ENCODE results near the gene CLEC4G. TPM values are rescaled to one million over a fixed set of nuclear protein-coding genes. Genes with fewer than 3 reads are reported as not detected.
"Not testable (repeated sequence)": the region's sequence is repeated elsewhere in the genome, so short reads cannot be mapped to it uniquely, and the experiment has no call there.

The CLEC4G gene
- polyA plus RNA-seq, 1 donor from 2014 or later = not detected

GRCh38 chr19:7765043-7765442 is 33.1 kb upstream of the CLEC4G start:
- not testable (repeated sequence) for H3K4me3 ChIP-seq (ENCODE audit: low read length); H3K9me2 ChIP-seq (ENCODE audit: insufficient read depth, low read length); H3F3A ChIP-seq (ENCODE audit: insufficient read depth, low read length, poor library complexity, severe bottlenecking); H3K36me3 ChIP-seq (ENCODE audit: insufficient read depth, low read length); H3K4me2 ChIP-seq (ENCODE audit: low read length); H3K27me3 ChIP-seq (ENCODE audit: insufficient read depth, low read depth, low read length); H3K9ac ChIP-seq (ENCODE audit: low read length); H3K27ac ChIP-seq (ENCODE audit: low read length); H3K79me2 ChIP-seq (replicated peaks; ENCODE audit: insufficient read depth, low read length); H2AFZ ChIP-seq (ENCODE audit: low read depth, low read length); H3K9me3 ChIP-seq (ENCODE audit: low read length); H4K20me1 ChIP-seq (ENCODE audit: insufficient read depth)

GRCh38 chr19:7764157-7764556 is 32.2 kb upstream of the CLEC4G start:
- not testable (repeated sequence) for H3K9me2 ChIP-seq (ENCODE audit: insufficient read depth, low read length); H3F3A ChIP-seq (ENCODE audit: insufficient read depth, low read length, poor library complexity, severe bottlenecking); H3K4me3 ChIP-seq (ENCODE audit: low read length); H3K79me2 ChIP-seq (replicated peaks; ENCODE audit: insufficient read depth, low read length); H3K27me3 ChIP-seq (ENCODE audit: insufficient read depth, low read depth, low read length); H4K20me1 ChIP-seq (ENCODE audit: insufficient read depth); H3K4me2 ChIP-seq (ENCODE audit: low read length); H3K27ac ChIP-seq (ENCODE audit: low read length); H3K9ac ChIP-seq (ENCODE audit: low read length); H3K9me3 ChIP-seq (ENCODE audit: low read length); H2AFZ ChIP-seq (ENCODE audit: low read depth, low read length); H3K36me3 ChIP-seq (ENCODE audit: insufficient read depth, low read length)

GRCh38 chr19:7763696-7764095 is 31.8 kb upstream of the CLEC4G start:
- Histone ChIP-seq H3K9me2 (ENCODE audit: insufficient read depth, low read length) (no peaks in the 10 kb centered on the region), H3K4me3 (ENCODE audit: low read length) (no peak overlapping the region), H3K9ac (ENCODE audit: low read length) (no peak overlapping the region), H4K20me1 (ENCODE audit: insufficient read depth) (no peaks in the 10 kb centered on the region), H3K9me3 (ENCODE audit: low read length) (peaks cover 2% of the 10 kb centered on the region), H3K27ac (ENCODE audit: low read length) (no peak overlapping the region), H3K4me2 (ENCODE audit: low read length) (no peak overlapping the region), H3K79me2 (replicated peaks; ENCODE audit: insufficient read depth, low read length) (no peaks in the 10 kb centered on the region), H3K36me3 (ENCODE audit: insufficient read depth, low read length) (no peaks in the 10 kb centered on the region), H3K27me3 (ENCODE audit: insufficient read depth, low read depth, low read length) (no peaks in the 10 kb centered on the region), H2AFZ (ENCODE audit: low read depth, low read length) (no peak overlapping the region), H3F3A (ENCODE audit: insufficient read depth, low read length, poor library complexity, severe bottlenecking) (no peaks in the 10 kb centered on the region)
- TF ChIP-seq EZH2 (IDR thresholded peaks at IDR 0.05; ENCODE audit: borderline replicate concordance, insufficient read depth, low read length, poor library complexity, severe bottlenecking) = no peak
- TF ChIP-seq REST (IDR thresholded peaks at IDR 0.05; ENCODE audit: borderline replicate concordance) = no peak
- TF ChIP-seq RAD21 (conservative IDR thresholded peaks at IDR 0.05) = no peak
- no peak for TF ChIP-seq EP300 (conservative IDR thresholded peaks at IDR 0.05; ENCODE audit: poor library complexity, severe bottlenecking)
- no peak for TF ChIP-seq POLR2AphosphoS5 (IDR thresholded peaks at IDR 0.05)
- no peak for TF ChIP-seq MXI1 (conservative IDR thresholded peaks at IDR 0.05; ENCODE audit: poor library complexity, severe bottlenecking)
- no peak for TF ChIP-seq SMC3 (conservative IDR thresholded peaks at IDR 0.05; ENCODE audit: poor library complexity)
- no peak for TF ChIP-seq CTCF (IDR thresholded peaks at IDR 0.05; ENCODE audit: poor library complexity, severe bottlenecking)
- no peak for TF ChIP-seq TAF1 (IDR thresholded peaks at IDR 0.05; ENCODE audit: low read depth)

Data from neural cell (in vitro differentiated cells).